SU-DHL-6 (cell line): ENCODE results near the gene EPB41L1.

Source experiments
- EZH2phosphoT487 ChIP-seq: fragments of 200-600 bp; sonication (generic), shearing (Covaris generic); conservative IDR thresholded peaks from 2 replicates; pipeline ENCODE4 v1.6.1; 2018; ENCODE audit warnings: mild to moderate bottlenecking, antibody characterized with exemption, low read length, moderate library complexity, mixed read lengths
- TF ChIP-seq, protein P1 (sequence below): fragments of 200-600 bp; sonication (generic); IDR thresholded peaks from one replicate; pipeline ENCODE4 v1.5.1; 2017; ENCODE audit warnings: antibody characterized with exemption, mild to moderate bottlenecking, low read length, moderate library complexity; ENCODE audit not compliant: insufficient read depth, poor library complexity, severe bottlenecking

DNA sequence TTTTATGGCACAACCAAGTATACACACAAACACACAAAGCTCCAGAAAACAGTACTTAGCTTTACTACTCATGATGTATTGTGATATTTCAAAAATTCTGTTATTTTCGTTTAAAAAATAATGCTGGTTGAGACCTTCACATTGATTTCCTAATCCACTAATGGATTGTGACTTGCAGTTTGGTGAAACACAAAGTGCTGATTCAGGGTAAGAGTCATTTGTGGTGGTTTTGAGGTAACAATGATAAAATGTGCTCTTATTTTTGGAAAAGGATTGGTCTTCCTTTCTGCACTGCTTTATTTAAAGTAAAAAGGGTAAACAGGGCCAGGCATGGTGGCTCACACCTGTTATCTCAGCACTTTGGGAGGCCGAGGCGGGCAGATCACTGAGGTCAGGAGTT is 83.6 kb downstream of the EPB41L1 start:
- TF ChIP-seq, protein P1, sequence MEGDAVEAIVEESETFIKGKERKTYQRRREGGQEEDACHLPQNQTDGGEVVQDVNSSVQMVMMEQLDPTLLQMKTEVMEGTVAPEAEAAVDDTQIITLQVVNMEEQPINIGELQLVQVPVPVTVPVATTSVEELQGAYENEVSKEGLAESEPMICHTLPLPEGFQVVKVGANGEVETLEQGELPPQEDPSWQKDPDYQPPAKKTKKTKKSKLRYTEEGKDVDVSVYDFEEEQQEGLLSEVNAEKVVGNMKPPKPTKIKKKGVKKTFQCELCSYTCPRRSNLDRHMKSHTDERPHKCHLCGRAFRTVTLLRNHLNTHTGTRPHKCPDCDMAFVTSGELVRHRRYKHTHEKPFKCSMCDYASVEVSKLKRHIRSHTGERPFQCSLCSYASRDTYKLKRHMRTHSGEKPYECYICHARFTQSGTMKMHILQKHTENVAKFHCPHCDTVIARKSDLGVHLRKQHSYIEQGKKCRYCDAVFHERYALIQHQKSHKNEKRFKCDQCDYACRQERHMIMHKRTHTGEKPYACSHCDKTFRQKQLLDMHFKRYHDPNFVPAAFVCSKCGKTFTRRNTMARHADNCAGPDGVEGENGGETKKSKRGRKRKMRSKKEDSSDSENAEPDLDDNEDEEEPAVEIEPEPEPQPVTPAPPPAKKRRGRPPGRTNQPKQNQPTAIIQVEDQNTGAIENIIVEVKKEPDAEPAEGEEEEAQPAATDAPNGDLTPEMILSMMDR: no peak
- TF ChIP-seq EZH2phosphoT487: no peak
